Measurements from ENCODE around the gene RAB31.

RAB31 gene

DNA sequence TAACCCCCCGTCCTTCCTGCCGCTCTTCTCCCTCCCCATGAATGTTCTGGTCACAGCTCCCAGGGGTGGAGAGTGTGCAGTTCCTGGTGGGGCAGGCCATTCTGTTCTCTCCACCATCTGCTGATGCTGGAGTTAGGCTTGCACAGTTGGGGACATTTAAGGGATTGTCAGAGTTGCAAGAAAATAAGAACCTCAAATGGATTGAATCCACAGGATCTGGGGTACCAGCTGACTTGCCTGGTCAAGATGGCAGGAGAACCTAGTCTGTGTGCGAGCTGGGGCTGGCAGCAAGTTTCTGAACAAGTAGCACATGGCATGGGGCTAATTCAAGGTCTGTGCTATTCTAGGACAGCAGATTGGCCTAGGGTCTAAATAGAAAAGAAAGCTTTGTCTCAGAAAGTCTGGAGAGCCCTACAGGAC lies 116.9 kb downstream of the RAB31 start:
- no peak for DNase-seq

DNA sequence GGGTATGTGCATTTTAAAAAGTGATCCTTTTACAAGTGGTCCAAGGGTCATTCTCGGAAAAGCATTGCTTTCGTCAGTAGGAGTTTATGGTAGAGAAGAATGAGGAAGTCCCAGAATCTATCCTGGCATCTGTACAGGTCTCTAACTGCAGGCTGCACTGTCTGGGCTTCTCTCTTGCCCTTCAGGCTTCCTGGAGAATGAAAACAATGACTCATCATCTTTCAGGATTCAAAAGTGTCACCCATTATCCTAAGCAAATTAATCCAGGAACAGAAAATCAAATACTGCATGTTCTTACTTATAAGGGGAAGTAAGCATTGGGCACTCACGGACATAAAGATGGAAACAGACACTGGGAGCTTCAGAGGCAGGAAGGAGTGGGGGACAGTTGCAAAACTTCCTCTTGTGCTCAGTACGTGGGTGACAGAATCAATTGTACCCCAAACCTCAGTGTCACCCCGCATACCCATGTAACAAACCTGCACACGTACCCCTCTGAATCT lies 117.5 kb downstream of the RAB31 start:
- no peak for DNase-seq

- no peak for DNase-seq
Measured at GRCh38 chr18:9826685-9827084, 118.6 kb downstream of the RAB31 start.

- no peak for DNase-seq
Measured at GRCh38 chr18:9827211-9827792, 119.2 kb downstream of the RAB31 start.

DNA sequence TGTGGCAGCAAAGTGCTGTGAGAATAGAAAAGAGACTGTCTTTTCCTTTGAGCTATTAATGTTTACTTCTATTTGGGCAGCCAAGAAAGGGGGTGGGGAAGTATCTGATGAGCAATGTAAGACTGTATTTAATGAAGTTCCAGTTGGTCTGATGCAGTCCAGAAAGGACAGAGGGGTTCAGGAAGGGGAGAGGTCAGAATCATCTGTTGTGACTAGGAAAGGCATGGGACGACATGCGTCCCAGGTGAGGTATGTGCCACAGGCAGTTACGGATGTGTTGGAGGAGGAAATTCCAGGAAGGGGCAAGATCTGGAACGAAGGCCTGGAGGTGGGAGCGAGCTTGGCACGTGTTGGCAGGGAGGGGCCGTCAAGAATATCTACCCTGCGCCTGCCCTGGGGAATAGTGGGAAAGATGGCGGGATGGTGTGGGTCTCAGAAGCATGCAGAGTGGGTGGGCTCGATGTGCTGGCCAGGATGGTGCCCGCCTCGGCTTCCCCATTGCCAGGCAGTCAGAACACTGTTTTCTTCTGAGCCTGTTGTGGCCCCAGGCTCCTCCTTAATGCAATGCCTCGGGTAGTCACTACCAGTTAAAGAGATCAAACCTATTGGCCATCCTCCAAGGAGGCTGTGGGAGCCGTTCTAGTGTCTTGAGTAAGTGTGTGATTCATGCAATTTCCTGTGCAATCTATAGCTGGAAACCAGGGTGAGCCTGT lies 119.8 kb downstream of the RAB31 start:
- DNase-seq = no peak

GRCh38 chr18:9828506-9829396 lies 120.7 kb downstream of the RAB31 start:
- no peak for DNase-seq

- DNase-seq = no peak
Measured at GRCh38 chr18:9829397-9829712, 121.3 kb downstream of the RAB31 start.

DNA sequence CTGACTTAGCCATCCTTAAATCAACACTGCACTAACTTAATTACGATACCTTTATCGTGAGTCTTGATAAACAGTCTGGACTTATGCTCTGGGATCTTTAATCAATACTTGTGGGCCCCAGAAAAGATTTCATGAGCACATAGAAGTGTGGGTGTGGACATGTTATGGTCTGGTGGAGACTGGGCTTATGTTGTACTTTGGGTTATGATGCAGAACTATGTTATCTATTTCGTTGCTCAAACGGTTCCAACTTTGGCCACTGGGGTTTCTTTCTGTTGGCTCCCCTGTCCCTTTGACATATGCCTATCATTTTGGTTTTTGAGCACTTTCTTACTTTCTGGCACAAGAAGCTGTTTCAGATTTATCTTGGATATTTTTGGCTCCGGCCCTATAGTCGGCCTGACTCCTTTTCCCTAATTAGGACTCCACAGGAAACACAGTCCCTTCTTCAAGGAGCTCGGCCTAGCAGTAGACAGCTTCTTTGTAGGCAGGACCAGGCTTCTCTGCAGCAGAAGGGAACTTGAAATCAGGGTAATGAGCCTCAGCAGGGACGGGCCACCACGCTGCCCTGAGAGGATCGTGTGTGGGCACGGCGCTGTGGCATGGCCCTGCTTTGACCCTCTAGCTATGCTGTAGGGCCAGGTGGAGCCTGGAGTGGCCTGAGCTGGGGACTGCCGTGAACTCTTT lies 123.1 kb downstream of the RAB31 start:
- DNase-seq = no peak

DNA sequence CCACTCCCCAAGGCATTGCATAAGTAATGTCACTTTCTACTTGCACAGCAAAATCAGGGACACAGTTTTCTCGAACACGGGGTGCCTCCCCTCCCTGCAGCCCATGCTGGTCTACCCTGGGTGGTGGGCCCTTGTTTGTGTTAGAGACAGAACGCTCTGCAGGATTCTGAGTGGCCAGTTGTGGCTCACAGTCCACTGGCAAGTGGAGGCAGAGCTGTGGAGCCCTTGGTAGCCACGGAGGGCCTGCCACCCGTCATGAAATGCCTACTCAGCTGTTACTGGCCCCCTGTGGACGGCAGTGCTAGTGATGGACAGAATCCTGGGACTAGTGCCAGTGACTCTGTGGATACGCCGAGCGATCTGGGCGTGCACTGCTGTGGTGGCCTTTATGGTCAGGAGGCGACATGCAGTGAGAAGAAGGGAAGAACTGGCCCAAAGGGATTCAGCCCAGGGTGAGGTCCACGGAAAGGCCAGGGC lies 123.7 kb downstream of the RAB31 start:
- no peak for DNase-seq

DNA sequence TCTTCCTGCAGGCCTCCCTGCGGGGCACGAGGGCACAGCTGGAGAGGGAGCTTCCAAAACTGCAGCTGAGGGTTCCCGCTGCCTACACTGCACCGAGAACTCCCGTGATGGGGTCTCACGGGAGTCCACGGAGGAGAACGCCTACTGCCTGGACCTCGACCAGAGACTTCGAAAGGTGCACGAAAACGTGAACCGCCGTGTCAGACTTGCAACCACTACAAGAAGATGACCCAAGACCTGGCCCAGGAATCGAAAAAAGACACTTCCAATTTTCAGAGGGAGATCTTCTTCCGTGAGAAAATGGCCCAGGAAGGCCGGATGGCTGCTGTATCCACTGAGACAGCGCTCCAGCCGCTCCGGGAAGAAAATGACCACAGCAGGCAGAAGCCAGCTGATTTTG lies 124.8 kb downstream of the RAB31 start:
- DNase-seq = no peak

GRCh38 chr18:9834551-9834950 lies 126.5 kb downstream of the RAB31 start:
- no peak for DNase-seq

- DNase-seq = no peak
Measured at GRCh38 chr18:9835113-9835755, 127.1 kb downstream of the RAB31 start.

- no peak for DNase-seq
Measured at GRCh38 chr18:9835825-9836224, 127.7 kb downstream of the RAB31 start.

- DNase-seq = no peak
Measured at GRCh38 chr18:9838144-9838877, 130.2 kb downstream of the RAB31 start.

GRCh38 chr18:9839211-9839610 lies 131.1 kb downstream of the RAB31 start:
- DNase-seq = no peak

- DNase-seq = no peak
Measured at GRCh38 chr18:9839853-9840252, 131.8 kb downstream of the RAB31 start.

DNA sequence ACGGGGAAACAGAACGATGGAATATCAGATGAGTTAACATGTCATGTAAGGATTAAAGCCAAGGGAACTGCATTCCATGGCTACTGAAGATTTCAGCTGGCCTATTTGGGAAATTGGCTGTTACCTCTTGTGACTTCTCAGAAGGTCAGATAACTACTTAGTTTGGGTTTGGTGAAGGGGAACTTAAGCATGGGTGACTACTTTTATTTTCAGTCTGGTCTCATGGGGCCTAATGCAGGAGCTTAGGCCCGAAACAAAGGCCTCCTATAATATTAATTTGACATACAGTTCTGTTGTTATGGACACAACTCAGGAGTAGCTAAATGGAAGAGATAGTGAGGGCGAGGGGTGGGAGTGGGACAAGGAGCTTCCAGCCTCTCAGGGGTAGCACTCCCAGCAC lies 133.7 kb downstream of the RAB31 start:
- no peak for DNase-seq

DNA sequence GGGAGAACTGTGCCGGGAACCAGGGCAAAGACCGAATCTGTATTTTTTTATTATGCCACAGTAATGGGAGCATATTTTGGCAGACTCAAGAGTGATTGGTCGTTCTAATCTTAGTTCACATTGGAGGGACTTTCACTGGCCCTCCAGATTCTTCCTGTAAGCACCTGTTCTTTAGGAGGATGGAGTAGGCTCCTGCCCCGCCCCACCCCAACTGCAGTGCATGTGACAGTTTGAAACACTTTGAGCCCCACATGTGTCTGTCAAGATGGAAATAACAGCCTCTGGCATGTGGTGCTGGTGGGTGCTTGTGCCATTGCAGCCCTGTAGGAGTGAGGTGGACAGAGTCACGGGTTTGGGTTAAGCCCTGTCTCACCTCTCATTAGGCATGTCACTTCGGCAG lies 134.3 kb downstream of the RAB31 start:
- DNase-seq = no peak

DNA sequence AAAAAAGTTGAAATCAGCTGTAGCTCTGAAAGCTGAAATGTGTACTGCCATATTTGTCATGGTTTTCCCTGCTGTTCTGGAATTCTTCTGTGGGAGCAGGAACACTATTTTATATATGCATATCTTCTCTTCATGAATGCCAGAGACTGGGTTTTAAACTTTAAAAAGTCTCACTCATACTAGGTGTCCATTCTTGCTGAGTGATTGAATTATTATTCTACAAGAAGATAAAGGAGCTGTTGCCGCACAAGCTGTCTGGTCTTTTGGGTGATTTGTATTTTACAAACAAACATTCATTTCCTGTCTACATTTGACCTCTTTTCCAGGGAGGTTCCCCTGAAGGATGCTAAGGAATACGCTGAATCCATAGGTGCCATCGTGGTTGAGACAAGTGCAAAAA lies 137.2 kb downstream of the RAB31 start:
- no peak for DNase-seq

DNA sequence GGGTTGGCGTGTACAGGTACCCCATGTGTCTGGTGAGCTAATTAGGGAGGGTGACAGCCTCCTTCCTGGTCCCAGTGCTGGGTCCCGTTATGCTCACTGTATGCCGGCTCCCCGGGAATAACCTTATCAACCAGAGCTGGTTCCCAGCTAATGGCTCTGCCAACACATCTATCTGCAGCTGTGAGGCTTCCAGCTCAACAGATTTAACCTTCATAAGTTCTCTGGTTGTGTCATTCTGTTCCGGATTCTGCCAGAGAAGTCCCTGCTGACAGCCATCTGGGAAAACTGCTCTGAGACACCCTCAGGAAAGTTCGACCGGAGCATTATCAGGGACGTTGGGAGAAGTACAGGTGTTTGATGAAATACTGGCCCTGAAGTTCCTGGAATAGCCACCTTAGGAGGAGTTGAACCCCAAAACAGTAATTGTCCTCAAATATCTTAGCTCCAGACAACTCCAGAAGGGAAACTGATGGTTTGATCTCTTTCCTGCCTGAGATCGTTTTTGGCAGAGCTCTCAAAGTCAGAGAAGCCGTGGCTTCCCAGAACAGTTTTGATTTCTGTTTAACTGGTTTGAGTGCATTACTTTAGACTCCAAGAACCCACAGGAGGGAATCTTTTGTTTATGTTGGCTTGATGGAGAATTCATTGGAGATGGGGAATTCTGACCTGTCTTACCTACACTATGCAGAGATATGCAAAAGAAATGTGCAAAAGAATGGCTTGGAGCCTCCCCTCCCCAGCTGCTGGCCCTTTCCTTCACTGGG lies 138.2 kb downstream of the RAB31 start:
- no peak for DNase-seq

Data from NCI-H1694 treated with DMSO at 0.1 percent for 48 hours (cell line).